IPS-NIHi11 (cell line): ENCODE data around the gene CCL5.

Source experiments
- DNase-seq: peaks from one replicate; pipeline ENCODE4 v3.0.0; 2012; ENCODE audit warnings: mixed read lengths, low spot score

Gene CCL5

DNA sequence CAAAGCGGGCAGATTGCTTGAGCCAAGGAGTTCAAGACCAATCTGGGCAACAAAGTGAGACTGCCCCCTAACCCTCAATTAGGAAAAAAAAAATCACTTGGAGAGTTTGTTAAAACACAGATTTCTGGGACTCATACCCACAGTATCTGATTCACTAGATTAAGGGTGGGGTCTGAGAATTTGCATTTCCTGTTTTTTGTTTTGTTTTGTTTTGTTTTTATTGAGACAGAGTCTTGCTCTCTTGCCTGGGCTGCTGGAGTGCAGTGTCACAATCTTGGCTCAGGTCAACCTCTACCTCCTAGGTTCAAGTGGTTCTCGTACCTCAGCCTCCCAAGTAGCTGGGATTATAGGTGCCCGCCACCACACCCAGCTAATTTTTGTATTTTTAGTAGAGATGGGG is 12.6 kb downstream of the CCL5 start:
- DNase-seq: no peak

- DNase-seq: no peak
Observed at GRCh38 chr17:35866341-35866950, 13.7 kb downstream of the CCL5 start.

GRCh38 chr17:35865412-35866340 is 14.5 kb downstream of the CCL5 start:
- no peak for DNase-seq

GRCh38 chr17:35864853-35865252 is 15.3 kb downstream of the CCL5 start:
- no peak for DNase-seq

DNA sequence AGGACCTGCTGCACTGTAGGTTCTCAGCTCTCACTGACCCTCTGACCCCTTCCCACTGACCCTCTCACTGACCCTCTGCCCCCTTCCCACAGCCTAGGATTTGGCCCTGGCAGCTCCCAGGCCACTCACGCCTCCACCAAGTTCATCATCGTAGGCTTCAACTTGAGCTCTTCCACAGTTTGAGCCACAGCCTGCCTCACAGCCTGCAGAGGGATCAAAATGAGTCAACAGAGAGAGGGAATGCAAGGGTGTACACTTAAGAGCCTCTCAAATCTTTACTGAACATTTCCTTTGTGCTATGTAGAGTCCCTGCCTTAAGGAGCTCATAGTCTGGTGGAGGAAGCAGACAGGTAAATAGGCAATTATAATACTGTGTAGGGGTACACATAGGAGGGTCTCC is 23.6 kb downstream of the CCL5 start:
- no peak for DNase-seq

DNA sequence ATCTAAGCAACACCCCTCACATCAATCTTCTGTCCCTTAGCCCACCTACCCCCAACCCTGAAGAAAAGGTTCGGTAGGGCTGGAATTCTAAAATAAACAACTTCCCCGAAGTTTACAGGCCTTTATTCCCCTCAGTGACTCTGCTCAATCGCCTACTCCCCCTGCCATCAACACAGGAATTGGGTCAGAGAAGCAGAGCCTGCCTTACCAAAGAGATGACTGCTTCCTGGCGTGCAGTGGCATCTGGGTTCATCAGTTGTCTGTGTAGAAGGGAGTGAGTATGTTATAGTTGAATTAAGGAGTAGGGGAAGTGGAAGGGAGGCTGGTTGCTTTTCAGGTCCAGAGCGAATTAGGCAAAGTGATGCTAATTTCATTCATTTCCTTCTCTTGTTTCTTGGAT is 24.2 kb downstream of the CCL5 start:
- DNase-seq: no peak

DNA sequence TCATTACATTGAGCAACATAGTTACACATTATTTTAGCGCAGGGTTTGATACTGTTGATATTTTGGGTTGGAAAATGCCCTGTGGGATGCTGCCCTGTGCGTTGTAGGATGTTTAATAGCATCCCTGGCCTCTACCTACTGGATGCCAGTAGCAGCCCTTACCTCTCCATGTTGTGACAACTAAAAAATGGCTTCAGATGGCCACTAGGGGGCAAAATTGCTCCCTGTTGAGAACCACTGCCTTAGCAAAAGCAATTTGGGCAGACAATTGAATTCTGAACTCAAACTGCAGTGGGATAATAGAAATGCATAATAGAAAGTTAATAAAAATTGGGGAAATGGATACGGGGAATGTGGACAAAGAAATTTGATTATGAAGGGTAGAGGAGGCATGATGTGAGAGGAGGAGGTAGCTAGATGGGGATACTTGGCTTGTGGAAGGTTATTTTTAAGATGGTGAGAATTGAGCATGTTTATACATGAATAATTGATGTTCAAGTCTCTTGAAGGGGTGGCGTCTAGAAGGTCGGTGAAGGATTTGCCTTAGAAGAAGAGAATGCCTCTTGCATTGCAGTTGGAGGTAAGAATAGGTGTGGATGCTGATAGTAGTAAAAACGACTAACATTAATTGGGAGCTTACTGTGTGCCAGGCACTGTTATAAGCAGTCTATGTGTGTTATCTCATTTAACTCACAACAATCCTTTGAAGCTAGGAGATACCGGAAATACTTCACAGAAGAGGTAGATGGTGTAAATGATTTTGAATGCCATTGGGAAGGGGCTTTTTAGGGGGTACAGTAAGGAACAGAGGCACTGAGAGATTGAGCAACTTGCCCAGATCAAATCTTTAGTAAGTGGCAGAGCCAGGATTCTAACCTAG is 30.5 kb downstream of the CCL5 start:
- DNase-seq: peak; percentile 66

- no peak for DNase-seq
Observed at GRCh38 chr17:35847633-35848373, 32.4 kb downstream of the CCL5 start.

DNA sequence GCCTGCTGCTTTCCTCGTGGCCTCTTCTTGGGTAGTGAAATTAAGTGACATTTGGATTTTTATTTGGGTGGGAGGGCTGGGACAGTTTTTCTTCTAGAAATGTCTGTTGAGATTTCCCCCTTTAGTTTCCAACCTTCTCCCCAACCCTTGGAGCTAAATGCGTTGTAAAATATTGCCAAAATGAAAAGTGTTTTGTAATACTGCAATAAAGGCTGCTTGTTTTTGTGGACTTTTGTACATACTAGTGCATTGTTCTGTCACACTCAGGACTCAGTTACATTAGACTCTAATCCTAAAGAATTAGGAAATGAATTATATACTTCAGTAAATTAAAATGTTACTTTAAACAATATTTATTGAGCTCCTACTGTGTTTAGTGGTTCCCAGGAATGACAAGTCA is 33.2 kb downstream of the CCL5 start:
- no peak for DNase-seq

GRCh38 chr17:35846055-35846809 is 33.9 kb downstream of the CCL5 start:
- DNase-seq: no peak

DNA sequence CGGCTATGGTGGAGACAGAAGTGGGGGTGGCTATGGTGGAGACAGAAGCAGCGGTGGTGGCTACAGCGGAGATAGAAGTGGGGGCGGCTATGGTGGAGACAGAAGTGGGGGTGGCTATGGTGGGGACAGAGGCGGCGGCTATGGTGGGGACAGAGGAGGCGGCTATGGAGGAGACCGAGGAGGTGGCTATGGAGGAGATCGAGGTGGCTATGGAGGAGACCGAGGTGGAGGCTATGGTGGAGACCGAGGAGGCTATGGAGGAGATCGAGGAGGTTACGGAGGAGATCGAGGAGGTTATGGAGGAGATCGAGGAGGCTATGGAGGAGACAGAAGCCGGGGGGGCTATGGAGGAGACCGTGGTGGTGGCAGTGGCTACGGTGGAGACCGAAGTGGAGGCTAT is 35.6 kb downstream of the CCL5 start:
- no peak for DNase-seq

GRCh38 chr17:35843698-35844097 is 36.5 kb downstream of the CCL5 start:
- no peak for DNase-seq

- no peak for DNase-seq
Observed at GRCh38 chr17:35842239-35842638, 37.9 kb downstream of the CCL5 start.

DNA sequence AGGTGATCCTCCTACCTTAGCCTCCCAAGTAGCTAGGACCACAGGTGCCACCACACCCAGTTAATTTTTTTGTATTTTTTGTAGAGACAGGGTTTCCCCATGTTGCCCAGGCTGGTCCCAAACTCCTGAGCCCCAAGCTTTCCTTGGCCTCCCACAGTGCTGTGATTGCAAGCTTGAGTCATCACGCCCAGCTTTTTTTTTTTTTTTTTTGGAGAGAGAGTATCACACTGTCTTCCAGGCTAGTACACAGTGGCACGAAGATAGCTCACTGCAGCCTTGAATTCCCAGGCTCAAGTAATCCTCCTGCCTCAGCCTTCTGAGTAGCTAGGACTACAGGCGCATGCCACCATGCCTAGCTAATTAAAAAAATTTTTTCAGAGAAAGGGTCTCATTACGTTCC is 38.7 kb downstream of the CCL5 start:
- no peak for DNase-seq

DNA sequence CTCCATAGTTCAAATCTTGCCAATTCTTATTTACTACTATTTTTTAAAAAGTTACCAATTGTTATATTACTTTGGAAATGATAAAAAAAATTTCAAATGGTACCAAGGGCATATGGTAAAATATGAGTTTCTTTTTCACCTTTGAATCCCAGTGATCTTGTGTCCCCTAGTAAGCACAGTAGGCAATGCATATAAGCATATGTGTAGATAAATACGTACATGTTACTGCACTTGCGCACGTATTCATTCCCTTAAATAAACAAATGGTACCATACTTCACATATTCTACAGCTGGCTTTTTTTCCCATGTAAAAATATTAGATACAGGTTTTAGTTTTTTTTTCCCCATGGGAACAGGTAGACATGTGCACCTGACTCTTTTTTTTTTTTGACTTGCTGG is 39.1 kb downstream of the CCL5 start:
- DNase-seq: no peak

- DNase-seq: no peak
Observed at GRCh38 chr17:35825206-35825605, 55.0 kb downstream of the CCL5 start.
